Stomach (tissue), 4 donors: Measurements from ENCODE around the gene BCL11B.
"Not testable (repeated sequence)": the region's sequence is repeated elsewhere in the genome, so short reads cannot be mapped to it uniquely, and the experiment has no call there.

ENCODE experiments used
- CTCF ChIP-seq, 7 experiments: fragments of 450-650 bp in 4 of 7; fragments of 200-600 bp in 3 of 7; sonication (generic) in 3 of 7; IDR thresholded peaks; one replicate each; pipeline ENCODE4 v1.5.1; 2016 to 2019; ENCODE audit warnings: antibody characterized with exemption in 7 of 7, control low read depth in 2 of 7, mild to moderate bottlenecking in 1 of 7
- EP300 ChIP-seq: sonication (generic); formaldehyde crosslinking; IDR thresholded peaks from one replicate; pipeline ENCODE4 v1.6.1; 2017; ENCODE audit warnings: antibody characterized with exemption
- POLR2A ChIP-seq, 4 donors: fragments of 450-650 bp; IDR thresholded peaks; one replicate each; pipeline ENCODE4 v1.6.1; 2016; ENCODE audit warnings: antibody characterized with exemption in 4 of 4, control low read depth in 2 of 4, mild to moderate bottlenecking in 1 of 4, moderate library complexity in 1 of 4
- POLR2AphosphoS5 ChIP-seq, 3 donors: sonication (generic); formaldehyde crosslinking; IDR thresholded peaks; one replicate each; pipeline ENCODE4 v1.6.1; 2016; ENCODE audit warnings: antibody characterized with exemption in 3 of 3

DNA sequence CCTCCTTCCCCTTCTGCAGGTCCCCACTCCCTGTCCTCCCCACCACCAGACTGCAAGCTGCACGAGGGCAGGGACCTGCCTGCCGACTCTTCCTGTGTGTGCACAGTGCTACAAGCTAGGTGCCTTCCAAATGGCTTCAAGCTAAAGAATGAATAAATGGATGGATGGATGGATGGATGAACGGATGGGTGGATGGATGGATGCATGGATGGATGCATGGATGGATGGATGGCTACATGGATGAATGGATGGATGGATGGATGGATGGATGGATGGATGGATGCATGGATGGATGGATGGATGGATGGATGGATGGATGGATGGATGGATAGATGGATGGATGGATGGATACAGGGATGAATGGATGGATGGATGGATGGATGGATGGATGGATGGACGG is 43.2 kb downstream of the BCL11B start:
- TF ChIP-seq CTCF (IDR thresholded peaks at IDR 0.05); POLR2A (IDR thresholded peaks at IDR 0.05); POLR2AphosphoS5 (IDR thresholded peaks at IDR 0.05); EP300: not testable (repeated sequence)
